Measurements from ENCODE around the gene SGMS1. TPM values are rescaled to one million over a fixed set of nuclear protein-coding genes. Genes with fewer than 3 reads are reported as not detected.

The SGMS1 gene
- total and polyA plus RNA-seq, 2 donors (not counting 3 experiments of a cell fraction or from before 2014, with no cell fraction given), result 9.7 to 23.7 TPM

- Histone ChIP-seq H3K27ac (ENCODE audit: insufficient read depth, low read depth, low read length) (no peak overlapping the region), H3K4me3 (replicated peaks in 1 of 3; ENCODE audit: insufficient read depth in 1 of 3, low read depth in 1 of 3, low read length in 3 of 3) (no peak overlapping the region), H3K27me3 (ENCODE audit: control insufficient read depth in 2 of 2, insufficient read depth in 2 of 2, low read length in 2 of 2) (no peaks in the 10 kb centered on the region), H3K4me1 (ENCODE audit: control insufficient read depth, extremely low read depth, insufficient read depth, low read length) (no peaks in the 10 kb centered on the region), H3K9me3 (replicated peaks; ENCODE audit: control insufficient read depth, insufficient read depth, low read length) (no peaks in the 10 kb centered on the region), H3K4me2 (ENCODE audit: insufficient read depth, low read length) (no peak overlapping the region), H3K9ac (replicated peaks; ENCODE audit: extremely low read depth, insufficient read depth, low read length) (no peak overlapping the region), H3K36me3 (ENCODE audit: control insufficient read depth in 2 of 2, extremely low read depth in 1 of 2, insufficient read depth in 2 of 2, low read length in 2 of 2) (no peaks in the 10 kb centered on the region), H4K20me1 (replicated peaks; ENCODE audit: control insufficient read depth, extremely low read depth, insufficient read depth, low read length) (no peaks in the 10 kb centered on the region), H3K9me1 (replicated peaks; ENCODE audit: control insufficient read depth, extremely low read depth, insufficient read depth, low read length) (no peaks in the 10 kb centered on the region), H2AFZ (ENCODE audit: low read depth, low read length) (no peak overlapping the region), H3K79me2 (ENCODE audit: control insufficient read depth, insufficient read depth, low read length) (no peaks in the 10 kb centered on the region)
- no peak for TF ChIP-seq POLR2A (IDR thresholded peaks at IDR 0.05; ENCODE audit: low read depth, low read length)
- no peak for TF ChIP-seq FOS (IDR thresholded peaks at IDR 0.05; ENCODE audit: borderline replicate concordance, insufficient read depth, low read length)
- no peak for TF ChIP-seq EZH2 (IDR thresholded peaks at IDR 0.05; ENCODE audit: borderline replicate concordance, low read depth, low read length, severe bottlenecking)
- TF ChIP-seq CTCF (IDR thresholded peaks at IDR 0.05; ENCODE audit: extremely low read depth in 1 of 2, insufficient read depth in 1 of 2, low read depth in 1 of 2, low read length in 2 of 2), result no peak
- no peak for TF ChIP-seq MAX (IDR thresholded peaks at IDR 0.05; ENCODE audit: insufficient read depth, insufficient read length)
- TF ChIP-seq MYC (IDR thresholded peaks at IDR 0.05; ENCODE audit: low read depth, low read length), result no peak
- TF ChIP-seq GATA2 (IDR thresholded peaks at IDR 0.05; ENCODE audit: insufficient read depth, insufficient read length, low read depth, low read length), result no peak
- TF ChIP-seq POLR2AphosphoS5 (IDR thresholded peaks at IDR 0.05; ENCODE audit: insufficient read depth, low read depth, low read length), result no peak
- no peak for TF ChIP-seq JUN (IDR thresholded peaks at IDR 0.05; ENCODE audit: borderline replicate concordance, insufficient read depth, insufficient read length, low read depth)
- no TSS peak for BruUV-seq (replicated peaks)
- CTCF ChIA-PET, result interaction anchor here (1.0 to 1.2 kb wide), 5 partner anchors 14 to 200 kb away, joined by 3 read pairs; no protein-coding TSS in a partner anchor
- dilution Hi-C loops (cut with MboI; ENCODE audit: extremely low pct_ligation_motif_present, low sequenced_read_pairs), result no loop called here
- POLR2A ChIA-PET, result no interaction called here
- DNase-seq (ENCODE audit: low read depth, low spot score) (no peak), FAIRE-seq (no peak)
- intact Hi-C loops (cut with micrococcal nuclease), result no loop called here
These were observed 56.4 kb downstream of the SGMS1 start for GRCh38 chr10:50567384-50567783.

All from endothelial cell of umbilical vein (primary cell).